GM19324 (cell line): Measurements from ENCODE around the gene RBPJ.
"Not testable (repeated sequence)": the region's sequence is repeated elsewhere in the genome, so short reads cannot be mapped to it uniquely, and the experiment has no call there.

Source experiments
- ATAC-seq: cut with Tn5 transposase; IDR thresholded peaks from one replicate; pipeline ENCODE4 v1.9.1; 2021; ENCODE audit warnings: mild to moderate bottlenecking, moderate library complexity; ENCODE audit not compliant: unreplicated experiment, low FRiP score

The RBPJ gene

GRCh38 chr4:26369132-26369531 lies 48.3 kb downstream of the RBPJ start:
- no peak for ATAC-seq

- no peak for ATAC-seq
These were observed 48.8 kb downstream of the RBPJ start for GRCh38 chr4:26369581-26369980.

GRCh38 chr4:26372076-26372475 lies 51.3 kb downstream of the RBPJ start:
- no peak for ATAC-seq

GRCh38 chr4:26372525-26373172 lies 51.8 kb downstream of the RBPJ start:
- ATAC-seq, result peak; percentile 75

- ATAC-seq, result no peak
These were observed 54.7 kb downstream of the RBPJ start for GRCh38 chr4:26375551-26375950.

- no peak for ATAC-seq
These were observed 56.8 kb downstream of the RBPJ start for GRCh38 chr4:26377328-26378311.

- ATAC-seq, result no peak
These were observed 59.0 kb downstream of the RBPJ start for GRCh38 chr4:26379837-26380236.

GRCh38 chr4:26380740-26381139 lies 59.9 kb downstream of the RBPJ start:
- no peak for ATAC-seq

GRCh38 chr4:26384380-26385057 lies 63.7 kb downstream of the RBPJ start:
- no peak for ATAC-seq

- ATAC-seq, result no peak
These were observed 64.9 kb downstream of the RBPJ start for GRCh38 chr4:26385690-26386089.

- no peak for ATAC-seq
These were observed 65.6 kb downstream of the RBPJ start for GRCh38 chr4:26386386-26386785.

- ATAC-seq, result no peak
These were observed 67.9 kb downstream of the RBPJ start for GRCh38 chr4:26388671-26389070.

GRCh38 chr4:26397086-26397485 lies 76.3 kb downstream of the RBPJ start:
- no peak for ATAC-seq

GRCh38 chr4:26400132-26400531 lies 79.3 kb downstream of the RBPJ start:
- ATAC-seq, result no peak

- ATAC-seq, result not testable (repeated sequence)
These were observed 81.2 kb downstream of the RBPJ start for GRCh38 chr4:26402017-26402416.

GRCh38 chr4:26402458-26402857 lies 81.6 kb downstream of the RBPJ start:
- peak; percentile 49 for ATAC-seq

GRCh38 chr4:26404743-26405206 lies 84.0 kb downstream of the RBPJ start:
- no peak for ATAC-seq

GRCh38 chr4:26406346-26406975 lies 85.6 kb downstream of the RBPJ start:
- no peak for ATAC-seq

GRCh38 chr4:26407476-26407875 lies 86.7 kb downstream of the RBPJ start:
- no peak for ATAC-seq
